HepG2 (cell line): ENCODE measurements around the gene CORO7. TPM values are rescaled to one million over a fixed set of nuclear protein-coding genes. Genes with fewer than 3 reads are reported as not detected.

Experiments
- ATAC-seq: fragments of 200-7000 bp; cut with Tn5 transposase; 3 replicates; pipeline ENCODE4 v1.9.1; 2020; ENCODE audit warnings: mild to moderate bottlenecking, moderate library complexity
- BruUV-seq: library from RNA; stranded (reverse); fragments of 400-500 nt; replicated peaks from 2 replicates; lab custom pipeline; 2021; lab: Mats Ljungman, UMichigan
- CTCF ChIA-PET: fragments of 300-600 bp; formaldehyde crosslinking; extraction: SDS; loops from one replicate; lab custom pipeline; 2021; ENCODE audit warnings: low total read pairs, inconsistent platforms, low intra/inter-chr PET ratio; lab: Yijun Ruan, JAX
- POLR2A ChIA-PET: fragments of 350-600 bp; sonication (Branson Sonifier 250); formaldehyde crosslinking; loops from one replicate; lab custom pipeline; 2020; ENCODE audit warnings: antibody characterized with exemption, inconsistent platforms; lab: Yijun Ruan, JAX
- DNase-seq: peaks from one replicate; pipeline ENCODE4 v3.0.0-alpha.2; 2015; ENCODE audit warnings: low spot score
- FAIRE-seq: peaks from 3 replicates; lab custom pipeline; 2011; peaks lifted over from hg19 to GRCh38; lab: Jason Lieb, UNC
- H2AFZ ChIP-seq: one replicate; pipeline ENCODE4 v1.6.1; 2011; ENCODE audit warnings: low read length, inconsistent platforms
- H3K27ac ChIP-seq: fragments of 300-600 bp; 3 replicates; pipeline ENCODE4 v1.8.0; 2011; ENCODE audit warnings: mixed run types, mild to moderate bottlenecking, mixed read lengths, low read length, inconsistent platforms; ENCODE audit not compliant: insufficient read depth; ENCODE audit errors: extremely low read length
- H3K27me3 ChIP-seq, 2 experiments: fragments of 200-600 bp in 1 of 2; 2 replicates in 1 of 2; 3 replicates in 1 of 2; pipeline versions ENCODE4 v1.6.0 to v1.8.0; 2011; ENCODE audit warnings: low read length in 2 of 2, mild to moderate bottlenecking in 2 of 2, moderate library complexity in 2 of 2, inconsistent platforms in 1 of 2; ENCODE audit not compliant: insufficient read depth in 2 of 2, control insufficient read depth in 1 of 2
- H3K36me3 ChIP-seq, 2 experiments: fragments of 200-600 bp in 1 of 2; replicated peaks in 1 of 2; 2 replicates in 1 of 2; 3 replicates in 1 of 2; pipeline versions ENCODE4 v1.5.1 to v1.8.0; 2011; ENCODE audit warnings: low read length in 2 of 2, inconsistent platforms in 1 of 2; ENCODE audit not compliant: insufficient read depth in 2 of 2, control insufficient read depth in 1 of 2
- H3K4me1 ChIP-seq: 2 replicates; pipeline ENCODE4 v1.5.1; 2012; ENCODE audit warnings: low read length, inconsistent platforms; ENCODE audit not compliant: insufficient read depth
- H3K4me2 ChIP-seq: 2 replicates; pipeline ENCODE4 v1.6.0; 2011; ENCODE audit warnings: low read depth, low read length, inconsistent platforms
- H3K4me3 ChIP-seq, 3 experiments: fragments of 200-600 bp in 1 of 3; sonication (generic), shearing (Covaris generic) in 1 of 3; replicated peaks in 1 of 3; 2 replicates each; pipeline ENCODE4 v1.5.1; 2011 to 2016; ENCODE audit warnings: low read length in 3 of 3, inconsistent platforms in 2 of 3, low read depth in 2 of 3, mild to moderate bottlenecking in 2 of 3, control low read depth in 1 of 3, mixed read lengths in 1 of 3; ENCODE audit not compliant: insufficient read depth in 1 of 3
- H3K79me2 ChIP-seq: one replicate; pipeline ENCODE4 v1.6.1; 2011; ENCODE audit warnings: low read length, inconsistent platforms; ENCODE audit not compliant: insufficient read depth
- H3K9ac ChIP-seq: 2 replicates; pipeline ENCODE4 v1.6.0; 2011; ENCODE audit warnings: mild to moderate bottlenecking, low read depth, low read length, inconsistent platforms; ENCODE audit not compliant: insufficient read depth
- H3K9me3 ChIP-seq: 2 replicates; pipeline ENCODE4 v1.5.1; 2012; ENCODE audit warnings: mild to moderate bottlenecking, low read length
- H4K20me1 ChIP-seq: 2 replicates; pipeline ENCODE4 v1.6.0; 2011; ENCODE audit warnings: inconsistent platforms, mild to moderate bottlenecking, low read length, moderate library complexity; ENCODE audit not compliant: insufficient read depth
- FOXJ3 ChIP-seq: sonication (generic); formaldehyde crosslinking; IDR thresholded peaks from 2 replicates; pipeline ENCODE4 v1.4.0; 2020; ENCODE audit warnings: missing genetic modification reagents, mild to moderate bottlenecking, borderline replicate concordance
- HIVEP1 ChIP-seq: sonication (generic); formaldehyde crosslinking; IDR thresholded peaks from 2 replicates; pipeline ENCODE4 v1.4.0; 2020; ENCODE audit warnings: mild to moderate bottlenecking, missing genetic modification reagents
- HNF1A ChIP-seq, 2 experiments: sonication (generic) in 1 of 2; formaldehyde crosslinking in 1 of 2; IDR thresholded peaks; 2 replicates each; pipeline versions ENCODE4 v1.4.0 to v1.6.1; 2016 to 2020; ENCODE audit warnings: borderline replicate concordance in 1 of 2, low read depth in 1 of 2, mild to moderate bottlenecking in 1 of 2, missing genetic modification reagents in 1 of 2
- KLF12 ChIP-seq: sonication (generic); formaldehyde crosslinking; IDR thresholded peaks from 2 replicates; pipeline ENCODE4 v1.4.0; 2020; ENCODE audit warnings: missing genetic modification reagents, borderline replicate concordance
- MLLT10 ChIP-seq: sonication (generic); formaldehyde crosslinking; IDR thresholded peaks from 2 replicates; pipeline ENCODE4 v1.4.0; 2020; ENCODE audit warnings: missing genetic modification reagents
- SAP130 ChIP-seq: IDR thresholded peaks from 2 replicates; pipeline ENCODE4 v1.6.1; 2016; ENCODE audit warnings: low read depth
- SMC3 ChIP-seq: IDR thresholded peaks from 2 replicates; pipeline ENCODE4 v1.6.1; 2011; ENCODE audit warnings: low read length, improper control_type of control experiment
- ZBTB21 ChIP-seq: sonication (generic); formaldehyde crosslinking; IDR thresholded peaks from 2 replicates; pipeline ENCODE4 v1.4.0; 2020; ENCODE audit warnings: missing genetic modification reagents
- ZHX2 ChIP-seq, 2 experiments: sonication (generic) in 1 of 2; formaldehyde crosslinking in 1 of 2; IDR thresholded peaks; 2 replicates each; pipeline versions ENCODE4 v1.6.1 to v1.9.0; 2014 to 2022; ENCODE audit warnings: antibody characterized with exemption in 1 of 2, borderline replicate concordance in 1 of 2, inconsistent platforms in 1 of 2, low read depth in 1 of 2, missing genetic modification reagents in 1 of 2
- ZNF543 ChIP-seq: sonication (generic); formaldehyde crosslinking; IDR thresholded peaks from 2 replicates; pipeline ENCODE4 v1.4.0; 2020; ENCODE audit warnings: mild to moderate bottlenecking, missing genetic modification reagents
- ZNF597 ChIP-seq: sonication (generic); formaldehyde crosslinking; IDR thresholded peaks from 2 replicates; pipeline ENCODE4 v1.5.0; 2020; ENCODE audit warnings: missing genetic modification reagents
- WGBS: methylation state at CpG from one replicate; pipeline ENCODE4 v1.1.6; 2017; ENCODE audit warnings: low lambda C conversion rate; 5-methylcytosine and 5-hydroxymethylcytosine counted together
- in situ Hi-C: cut with HindIII; loops from 2 replicates; pipeline ENCODE4 v1.10.0; 2017; ENCODE audit warnings: low pct_unique_long_range_greater_than_20kb; ENCODE audit not compliant: extremely low pct_ligation_motif_present
- intact Hi-C: fragments of 100-400 bp; cut with micrococcal nuclease; formaldehyde crosslinking; loops from one replicate; pipeline ENCODE4 v1.10.0; 2022; ENCODE audit not compliant: unreplicated experiment
- polyA plus RNA-seq, 8 experiments: library from polyadenylated mRNA; depleted of rRNA in 3 of 8; stranded (reverse) in 7 of 8; unstranded in 1 of 8; fragments of >200 nt; fragmentation: Illumina TruSeq in 4 of 8; extraction: Trizol in 4 of 8; gene quantifications; 2 replicates each; pipeline versions ENCODE4 v1.2.1 to v1.2.3, GENCODE V29; 2011 to 2016; ENCODE audit warnings: low read depth in 4 of 8, missing spikeins in 1 of 8, mixed read lengths in 1 of 8; ENCODE audit not compliant: insufficient read depth in 1 of 8
- total RNA-seq, 5 experiments: library from RNA; depleted of rRNA; stranded (reverse); fragments of >200 nt; fragmentation: Illumina TruSeq; extraction: Trizol; gene quantifications; 2 replicates each; pipeline ENCODE4 v1.2.3, GENCODE V29; 2016; ENCODE audit warnings: low read depth in 1 of 5

CORO7 gene
- total and polyA plus RNA-seq, 2 of the 13 experiments (the other 11 are each of a cell fraction or from before 2014, with no cell fraction given) = 9.9 to 14.3 TPM

DNA sequence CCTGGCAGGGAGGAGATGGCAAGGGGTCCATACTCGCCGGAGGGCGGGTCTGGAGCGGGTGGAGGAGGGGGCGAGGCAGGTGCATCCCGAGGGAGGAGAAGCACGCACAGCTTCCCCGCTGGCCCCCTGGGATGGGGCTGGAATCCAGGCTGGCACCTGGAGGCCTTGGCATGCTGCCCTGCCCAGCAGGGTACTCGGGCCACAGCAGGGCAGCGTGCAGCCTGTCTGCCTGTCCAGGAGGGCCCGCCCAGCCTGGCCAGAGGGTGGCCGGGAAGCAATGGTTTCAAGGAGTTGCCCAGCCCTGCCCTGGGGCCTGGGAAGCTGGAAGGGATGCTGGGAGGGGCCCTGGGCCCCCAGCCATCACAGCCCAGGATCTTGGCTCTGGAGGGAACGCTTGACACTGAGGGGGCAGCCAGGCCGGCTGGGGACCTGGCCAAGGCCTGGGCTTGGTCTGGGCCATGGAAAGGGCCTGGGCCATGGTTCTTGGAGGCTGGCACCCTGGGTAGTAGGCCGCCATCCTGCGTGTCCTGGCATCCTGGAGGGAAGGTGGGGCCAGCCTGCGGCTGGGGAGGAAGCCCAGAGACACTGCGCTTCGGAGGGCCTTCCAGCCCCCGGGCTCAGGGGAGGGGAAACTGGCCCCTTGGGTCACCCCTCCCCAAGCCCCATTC lies 99.4 kb downstream of the CORO7 start:
- POLR2A ChIA-PET = interaction anchor here (1.0 to 3.3 kb wide), 9 partner anchors 9 to 64 kb away, joined by 3 to 12 read pairs (median 4); partner anchors contain the start of gene TFAP4
- TF ChIP-seq KLF12 (CRISPR knock-in tag) (no peak), HIVEP1 (no peak), FOXJ3 (CRISPR knock-in tag) (no peak), ZHX2 (IDR thresholded peaks at IDR 0.05; ENCODE audit: low read depth) (no peak), ZHX2 (CRISPR knock-in tag; IDR thresholded peaks at IDR 0.05; ENCODE audit: borderline replicate concordance) (no peak), MLLT10 (CRISPR knock-in tag) (no peak), ZBTB21 (CRISPR knock-in tag) (no peak), ZNF543 (0 out of 2 replicates have a peak, but pooled peaks have one; percentile 31), ZNF597 (CRISPR knock-in tag) (no peak), SAP130 (CRISPR knock-in tag) (no peak), HNF1A (IDR thresholded peaks at IDR 0.05; ENCODE audit: low read depth) (no peak), HNF1A (CRISPR knock-in tag; IDR thresholded peaks at IDR 0.05; ENCODE audit: borderline replicate concordance) (0 out of 2 replicates have a peak, but pooled peaks have one; percentile 9), SMC3 (no peak)

More for the DNA sequence above, 99.4 kb downstream of the CORO7 start:
- H3K27me3 ChIP-seq = peaks cover 3 to 49% of the 10 kb centered on the region in 2 experiments; a peak in 4 of 5 replicates
- intact Hi-C loops (no loop called here), in situ Hi-C loops (no loop called here)
- no peak for DNase-seq
- H2AFZ ChIP-seq = no peak overlapping the region
- no peaks in the 10 kb centered on the region for H3K79me2 ChIP-seq
- H3K9ac ChIP-seq = no peak overlapping the region
- H3K4me3 ChIP-seq = peak overlapping the region; percentile 49 to 69 (median 58); a peak in 5 of 6 replicates
- H3K36me3 ChIP-seq = no peaks in the 10 kb centered on the region
- peak; percentile 21 for ATAC-seq
- CTCF ChIA-PET = no interaction called here
- BruUV-seq = no TSS peak
- H4K20me1 ChIP-seq = 0 out of 2 replicates have a peak, but pooled peaks cover 3% of the 10 kb centered on the region
- peaks cover 83% of the 10 kb centered on the region for H3K4me1 ChIP-seq
- no peaks in the 10 kb centered on the region for H3K9me3 ChIP-seq
- 0% methylated on average over 6 of the region's 20 CpGs for WGBS
- H3K4me2 ChIP-seq = peak overlapping the region; percentile 71
- FAIRE-seq = no peak
- no peak overlapping the region for H3K27ac ChIP-seq
